NCI-H345 (cell line): Measurements from ENCODE around the gene DENND4B.

ENCODE experiments used
- DNase-seq: peaks from one replicate; lab custom pipeline; 2025; lab: John Stamatoyannopoulos, UW

The DENND4B gene

GRCh38 chr1:153886127-153886526 is 60.4 kb downstream of the DENND4B start:
- no peak for DNase-seq

GRCh38 chr1:153883223-153883622 is 63.3 kb downstream of the DENND4B start:
- DNase-seq, result no peak

- peak; percentile 33 for DNase-seq
These were observed 64.1 kb downstream of the DENND4B start for GRCh38 chr1:153882296-153882912.

GRCh38 chr1:153881751-153882150 is 64.8 kb downstream of the DENND4B start:
- DNase-seq, result peak; percentile 98

GRCh38 chr1:153880962-153881361 is 65.6 kb downstream of the DENND4B start:
- peak; percentile 100 for DNase-seq

- no peak for DNase-seq
These were observed 66.5 kb downstream of the DENND4B start for GRCh38 chr1:153880024-153880423.
